ENCODE results near the gene RAET1G. TPM values are rescaled to one million over a fixed set of nuclear protein-coding genes. Genes with fewer than 3 reads are reported as not detected.
"Not testable (repeated sequence)": the region's sequence is repeated elsewhere in the genome, so short reads cannot be mapped to it uniquely, and the experiment has no call there.

Gene RAET1G
- total RNA-seq, 4 donors from 2014 or later: 0.34 to 5.5 (median 4.5) TPM; not detected in 1

DNA sequence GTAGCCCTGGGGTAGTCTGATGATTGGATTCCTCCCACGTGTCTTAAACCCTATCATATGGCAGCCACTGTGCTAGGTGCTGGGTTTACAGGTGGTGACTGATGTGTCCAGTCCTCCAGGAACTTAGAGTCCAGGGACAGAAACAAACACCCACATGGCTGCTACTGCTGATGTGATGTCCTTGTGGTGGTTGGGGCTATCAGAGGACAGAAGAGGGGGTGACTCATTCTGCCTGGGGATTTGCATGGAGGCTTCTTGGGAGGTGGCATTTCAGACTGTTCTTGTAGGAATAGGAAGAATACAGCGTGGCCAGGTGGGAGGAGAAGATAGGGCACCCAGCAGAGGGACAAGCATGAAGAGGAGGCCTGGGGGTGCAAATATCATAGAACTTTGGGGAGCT lies 9.8 kb downstream of the RAET1G start:
- intact Hi-C loops (cut with DNase I; ENCODE audit: low total_unique reads): no loop called here
- DNase-seq (ENCODE audit: low spot score in 2 of 2): peak in 1 of 2 donors; percentile 45
- no peak overlapping the region for H3K4me3 ChIP-seq (ENCODE audit: low read depth, poor library complexity, severe bottlenecking)
- WGBS, 2 donors: 83 to 85% methylated on average over 2 of the region's 2 CpGs
- TF ChIP-seq, protein P1, sequence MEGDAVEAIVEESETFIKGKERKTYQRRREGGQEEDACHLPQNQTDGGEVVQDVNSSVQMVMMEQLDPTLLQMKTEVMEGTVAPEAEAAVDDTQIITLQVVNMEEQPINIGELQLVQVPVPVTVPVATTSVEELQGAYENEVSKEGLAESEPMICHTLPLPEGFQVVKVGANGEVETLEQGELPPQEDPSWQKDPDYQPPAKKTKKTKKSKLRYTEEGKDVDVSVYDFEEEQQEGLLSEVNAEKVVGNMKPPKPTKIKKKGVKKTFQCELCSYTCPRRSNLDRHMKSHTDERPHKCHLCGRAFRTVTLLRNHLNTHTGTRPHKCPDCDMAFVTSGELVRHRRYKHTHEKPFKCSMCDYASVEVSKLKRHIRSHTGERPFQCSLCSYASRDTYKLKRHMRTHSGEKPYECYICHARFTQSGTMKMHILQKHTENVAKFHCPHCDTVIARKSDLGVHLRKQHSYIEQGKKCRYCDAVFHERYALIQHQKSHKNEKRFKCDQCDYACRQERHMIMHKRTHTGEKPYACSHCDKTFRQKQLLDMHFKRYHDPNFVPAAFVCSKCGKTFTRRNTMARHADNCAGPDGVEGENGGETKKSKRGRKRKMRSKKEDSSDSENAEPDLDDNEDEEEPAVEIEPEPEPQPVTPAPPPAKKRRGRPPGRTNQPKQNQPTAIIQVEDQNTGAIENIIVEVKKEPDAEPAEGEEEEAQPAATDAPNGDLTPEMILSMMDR (IDR thresholded peaks at IDR 0.05): no peak
- TF ChIP-seq POLR2A (IDR thresholded peaks at IDR 0.05): no peak

DNA sequence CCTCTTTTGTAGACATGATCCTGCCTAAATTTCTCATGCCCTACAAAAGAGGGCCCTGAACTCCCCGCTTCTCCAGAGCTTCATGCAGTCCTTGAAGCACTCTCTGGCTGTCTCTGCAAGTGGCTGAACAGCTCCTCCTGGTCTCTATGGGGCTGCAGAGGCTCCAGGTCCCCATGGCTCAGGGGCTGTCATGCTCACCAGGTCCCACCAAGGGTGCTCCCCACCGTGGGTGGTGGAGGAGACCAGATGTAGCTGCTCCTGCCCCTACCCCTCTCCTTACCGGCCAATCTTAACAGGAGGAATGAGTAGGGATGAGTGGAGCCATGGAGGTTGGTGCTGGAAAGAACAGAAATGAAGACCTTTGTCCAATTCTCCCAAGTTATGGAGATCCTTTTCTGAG lies 10.2 kb downstream of the RAET1G start:
- H3K4me3 ChIP-seq (ENCODE audit: low read depth, poor library complexity, severe bottlenecking); intact Hi-C loops (cut with DNase I; ENCODE audit: low total_unique reads): not testable (repeated sequence)
- peak in 1 of 2 donors; percentile 26 for DNase-seq (ENCODE audit: low spot score in 2 of 2)
- WGBS, 2 donors: 71 to 100% methylated on average over 3 of the region's 3 CpGs

DNA sequence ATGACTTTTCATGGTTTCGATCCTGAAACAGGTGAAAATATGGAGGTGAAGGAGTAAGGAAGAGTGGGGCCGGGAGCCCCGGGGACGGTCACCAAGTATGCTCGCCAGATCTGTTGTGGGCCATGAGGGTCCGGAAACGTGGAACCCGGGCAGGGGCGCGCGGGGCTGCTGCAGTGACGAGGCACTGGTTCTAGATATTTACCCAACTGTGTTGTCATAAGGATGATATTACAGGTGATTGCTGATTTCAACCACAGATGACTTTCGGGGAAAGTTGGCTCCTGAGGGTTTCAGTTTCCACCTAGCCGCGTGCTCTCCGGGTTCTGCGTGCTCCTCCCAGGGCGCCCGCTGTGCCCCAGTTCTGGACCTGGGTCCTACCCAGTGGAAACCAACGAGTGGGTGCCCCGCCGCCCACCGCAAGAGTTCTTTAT lies 12.2 kb downstream of the RAET1G start:
- intact Hi-C loops (cut with DNase I; ENCODE audit: low total_unique reads): no loop called here
- WGBS, 2 donors: 95 to 97% methylated on average over 23 of the region's 23 CpGs
- DNase-seq (ENCODE audit: low spot score in 2 of 2): peak in 1 of 2 donors; percentile 69
- TF ChIP-seq POLR2A (IDR thresholded peaks at IDR 0.05): no peak
- TF ChIP-seq, protein P1 (IDR thresholded peaks at IDR 0.05): no peak
- H3K4me3 ChIP-seq (ENCODE audit: low read depth, poor library complexity, severe bottlenecking): no peak overlapping the region

DNA sequence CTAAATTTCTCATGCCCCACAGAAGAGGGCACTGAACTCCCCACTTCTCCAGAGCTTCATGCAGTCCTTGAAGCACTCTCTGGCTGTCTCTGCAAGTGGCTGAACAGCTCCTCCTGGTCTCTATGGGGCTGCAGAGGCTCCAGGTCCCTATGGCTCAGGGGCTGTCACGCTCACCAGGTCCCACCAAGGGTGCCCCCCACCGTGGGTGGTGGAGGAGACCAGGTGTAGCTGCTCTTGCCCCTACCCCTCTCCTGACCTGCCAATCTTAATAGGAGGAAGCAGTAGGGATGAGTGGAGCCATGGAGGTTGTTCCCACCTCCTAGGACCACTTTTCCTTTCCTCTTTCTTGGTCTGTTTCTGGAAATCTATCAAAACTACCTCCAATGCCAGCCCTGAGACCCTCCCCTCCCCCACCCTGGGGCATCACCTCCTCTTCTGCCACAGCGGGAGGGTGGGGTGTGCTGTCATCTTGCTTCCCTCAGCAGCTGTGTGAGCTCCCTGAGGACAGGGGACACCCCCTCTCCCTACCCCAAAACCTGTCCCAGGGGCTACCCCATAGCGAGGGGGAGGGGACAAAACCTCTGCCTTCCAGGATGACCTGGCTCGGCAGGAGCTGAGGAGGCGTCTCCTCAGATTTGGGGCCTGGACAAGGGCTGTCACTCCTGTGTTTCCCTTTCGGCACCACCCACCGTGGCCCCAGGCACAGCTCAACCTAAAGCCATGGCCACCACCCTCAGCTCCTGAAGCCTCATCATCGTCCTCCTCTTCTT lies 13.0 kb downstream of the RAET1G start:
- DNase-seq (ENCODE audit: low spot score in 2 of 2): peak in 1 of 2 donors; percentile 63
- 86 to 93% methylated on average over 9 of the region's 9 CpGs for WGBS, 2 donors
- H3K4me3 ChIP-seq (ENCODE audit: low read depth, poor library complexity, severe bottlenecking): no peak overlapping the region
- intact Hi-C loops (cut with DNase I; ENCODE audit: low total_unique reads): no loop called here
- TF ChIP-seq POLR2A (IDR thresholded peaks at IDR 0.05): no peak
- TF ChIP-seq, protein P1 (IDR thresholded peaks at IDR 0.05): no peak

DNA sequence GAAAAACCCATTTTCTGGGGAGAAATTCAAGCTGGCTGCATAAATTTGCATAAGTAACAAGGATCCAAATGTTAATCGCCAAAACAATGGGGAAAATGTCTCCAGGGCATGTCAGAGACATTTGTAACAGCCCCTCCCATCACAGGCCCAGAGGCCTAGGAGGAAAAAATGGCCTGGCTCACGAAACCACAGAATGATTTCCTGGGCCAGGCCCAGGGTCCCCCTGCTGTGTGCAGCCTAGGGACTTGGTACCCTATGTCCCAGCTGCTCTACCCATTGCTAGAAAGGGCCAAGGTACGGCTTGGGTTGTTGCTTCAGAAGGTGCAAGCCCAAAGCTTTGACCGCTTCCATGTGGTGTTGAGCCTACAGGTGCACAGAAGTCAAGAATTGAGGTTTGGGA lies 14.4 kb downstream of the RAET1G start:
- peak in 1 of 2 donors; percentile 25 for DNase-seq (ENCODE audit: low spot score in 2 of 2)
- H3K4me3 ChIP-seq (ENCODE audit: low read depth, poor library complexity, severe bottlenecking); intact Hi-C loops (cut with DNase I; ENCODE audit: low total_unique reads): not testable (repeated sequence)
- 81 to 87% methylated on average over 4 of the region's 4 CpGs for WGBS, 2 donors

DNA sequence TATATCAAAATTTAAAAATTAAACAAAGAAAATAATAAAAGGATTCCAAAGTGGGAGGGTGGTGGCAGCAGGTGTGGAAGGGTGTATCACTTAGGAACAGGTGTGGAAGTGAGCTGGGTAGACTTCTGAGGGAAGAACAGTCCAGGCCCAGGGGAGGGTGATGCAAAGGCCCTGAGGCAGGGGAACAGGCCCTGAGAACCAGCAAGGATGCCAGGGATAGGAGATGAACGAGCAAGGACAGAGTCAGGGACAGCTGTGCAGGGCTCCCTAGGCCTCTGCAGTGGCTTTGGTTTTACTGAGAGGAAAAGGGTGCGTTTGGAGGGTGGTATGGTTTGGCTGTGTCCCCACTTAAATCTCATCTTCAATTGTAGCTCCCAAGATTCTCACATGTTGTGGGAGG lies 15.6 kb downstream of the RAET1G start:
- DNase-seq (ENCODE audit: low spot score in 2 of 2): peak in 1 of 2 donors; percentile 56
- TF ChIP-seq POLR2A (IDR thresholded peaks at IDR 0.05): no peak
- no peak overlapping the region for H3K4me3 ChIP-seq (ENCODE audit: low read depth, poor library complexity, severe bottlenecking)
- WGBS, 2 donors: 92 to 93% methylated on average over 2 of the region's 2 CpGs
- intact Hi-C loops (cut with DNase I; ENCODE audit: low total_unique reads): no loop called here

DNA sequence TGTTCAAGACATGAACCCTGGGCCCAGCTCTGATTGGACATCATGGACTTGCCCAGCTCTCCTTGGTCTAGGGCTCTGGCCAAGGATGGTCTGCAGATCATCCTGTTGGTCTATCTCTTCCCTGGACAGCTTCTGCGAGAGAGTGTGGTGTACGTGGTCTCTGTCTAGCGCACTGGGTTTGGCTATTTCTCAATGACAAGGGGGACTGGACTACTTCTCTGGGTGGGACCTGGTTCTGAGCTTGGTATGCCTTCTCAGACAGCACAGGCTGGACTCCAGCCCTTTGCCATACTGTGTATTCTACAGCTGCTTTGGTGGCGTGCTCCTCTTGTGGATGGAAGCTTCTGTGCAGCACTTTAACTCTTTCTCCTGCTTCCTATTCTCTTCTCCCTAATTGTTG lies 16.5 kb downstream of the RAET1G start:
- TF ChIP-seq POLR2A (IDR thresholded peaks at IDR 0.05): no peak
- TF ChIP-seq, protein P1 (IDR thresholded peaks at IDR 0.05): no peak
- DNase-seq (ENCODE audit: low spot score in 2 of 2): peak in 1 of 2 donors; percentile 70
- intact Hi-C loops (cut with DNase I; ENCODE audit: low total_unique reads): no loop called here
- 88 to 94% methylated on average over 4 of the region's 4 CpGs for WGBS, 2 donors
- H3K4me3 ChIP-seq (ENCODE audit: low read depth, poor library complexity, severe bottlenecking): no peak overlapping the region

All from lower leg skin (tissue), 4 donors.